OCI-LY7 (cell line): Measurements from ENCODE around the gene LRBA. TPM values are rescaled to one million over a fixed set of nuclear protein-coding genes. Genes with fewer than 3 reads are reported as not detected.

Experiments
- BruUV-seq: library from RNA; stranded (reverse); fragments of 400-500 nt; replicated peaks from 2 replicates; lab custom pipeline; 2021; lab: Mats Ljungman, UMichigan
- CTCF ChIA-PET: fragments of 300-600 bp; sonication (Branson Sonifier 250); formaldehyde crosslinking; loops from one replicate; lab custom pipeline; 2022; ENCODE audit warnings: antibody characterized with exemption; ENCODE audit not compliant: unreplicated experiment; lab: Charles Lee
- POLR2A ChIA-PET: fragments of 300-600 bp; sonication (Branson Sonifier 250); formaldehyde crosslinking; loops from one replicate; lab custom pipeline; 2022; ENCODE audit warnings: antibody characterized with exemption; lab: Charles Lee
- DNase-seq: peaks from one replicate; pipeline ENCODE4 v3.0.0-alpha.2; 2015; ENCODE audit warnings: low spot score
- H2AFZ ChIP-seq: fragments of 200-600 bp; sonication (generic), shearing (Covaris generic); 2 replicates; pipeline ENCODE4 v1.6.1; 2014; ENCODE audit warnings: mild to moderate bottlenecking, antibody characterized with exemption, low read length, moderate library complexity
- H3K27ac ChIP-seq: fragments of 200-600 bp; sonication (generic); 2 replicates; pipeline ENCODE4 v1.5.1; 2014; ENCODE audit warnings: mixed run types, low read depth, mild to moderate bottlenecking, moderate library complexity, low read length, inconsistent platforms; ENCODE audit not compliant: poor library complexity, severe bottlenecking
- H3K36me3 ChIP-seq: fragments of 200-600 bp; sonication (generic); 2 replicates; pipeline ENCODE4 v1.6.1; 2014; ENCODE audit warnings: mild to moderate bottlenecking, antibody characterized with exemption, low read length, moderate library complexity, mixed read lengths; ENCODE audit not compliant: insufficient read depth
- H3K4me1 ChIP-seq: fragments of 200-600 bp; sonication (generic); 2 replicates; pipeline ENCODE4 v1.5.1; 2014; ENCODE audit warnings: mild to moderate bottlenecking, low read length; ENCODE audit not compliant: insufficient read depth, poor library complexity, severe bottlenecking
- H3K4me2 ChIP-seq: fragments of 200-600 bp; sonication (generic); 2 replicates; pipeline ENCODE4 v1.6.1; 2014; ENCODE audit warnings: mild to moderate bottlenecking, low read length
- H3K4me3 ChIP-seq: fragments of 200-600 bp; sonication (generic); 2 replicates; pipeline ENCODE4 v1.5.1; 2014; ENCODE audit warnings: mild to moderate bottlenecking, low read depth, low read length; ENCODE audit not compliant: poor library complexity, severe bottlenecking
- H3K79me2 ChIP-seq: fragments of 200-600 bp; sonication (generic); 2 replicates; pipeline ENCODE4 v1.6.1; 2016; ENCODE audit warnings: low read depth, mild to moderate bottlenecking, low read length, moderate library complexity, mixed read lengths; ENCODE audit not compliant: insufficient read depth
- H3K9me2 ChIP-seq: fragments of 200-600 bp; sonication (generic); 2 replicates; pipeline ENCODE4 v1.6.1; 2016; ENCODE audit warnings: mild to moderate bottlenecking, low read length, mixed read lengths; ENCODE audit not compliant: insufficient read depth
- H3K9me3 ChIP-seq: fragments of 200-600 bp; sonication (generic); 2 replicates; pipeline ENCODE4 v1.6.1; 2014; ENCODE audit warnings: mild to moderate bottlenecking, mixed run types, low read length, mixed read lengths
- H4K20me1 ChIP-seq: fragments of 200-600 bp; sonication (generic); 2 replicates; pipeline ENCODE4 v1.6.1; 2014; ENCODE audit warnings: mild to moderate bottlenecking, antibody characterized with exemption, low read length, moderate library complexity, mixed read lengths; ENCODE audit not compliant: insufficient read depth
- CTCF ChIP-seq: fragments of 200-600 bp; sonication (generic); conservative IDR thresholded peaks from 2 replicates; pipeline ENCODE4 v1.5.1; 2014; ENCODE audit warnings: mild to moderate bottlenecking, antibody characterized with exemption, low read length, moderate library complexity, mixed read lengths
- EZH2phosphoT487 ChIP-seq: fragments of 200-600 bp; sonication (generic); IDR thresholded peaks from 2 replicates; pipeline ENCODE4 v1.6.1; 2018; ENCODE audit warnings: low read depth, borderline replicate concordance, mild to moderate bottlenecking, mixed run types, antibody characterized with exemption, low read length, moderate library complexity, mixed read lengths
- intact Hi-C: fragments of 100-400 bp; cut with micrococcal nuclease; formaldehyde crosslinking; loops from one replicate; pipeline ENCODE4 v1.10.0; 2022; ENCODE audit not compliant: unreplicated experiment
- total RNA-seq, 2 experiments: library from RNA; depleted of rRNA in 1 of 2; stranded (reverse); fragments of >200 nt in 1 of 2; shearing (Covaris generic) in 1 of 2; gene quantifications; 2 replicates each; pipeline ENCODE4 v1.2.3, GENCODE V29; 2014 to 2022

Gene LRBA
- total RNA-seq, 2 experiments from 2014 or later = 60.4 to 66.7 TPM

GRCh38 chr4:150250293-150250997 lies 764.6 kb downstream of the LRBA start:
- no peak overlapping the region for H2AFZ ChIP-seq
- H3K4me2 ChIP-seq = no peak overlapping the region
- no peaks in the 10 kb centered on the region for H3K9me3 ChIP-seq
- ChIA-PET POLR2A (no interaction called here), CTCF (no interaction called here)
- no peak for DNase-seq
- no peaks in the 10 kb centered on the region for H3K9me2 ChIP-seq
- H3K4me1 ChIP-seq = no peaks in the 10 kb centered on the region
- H4K20me1 ChIP-seq = no peaks in the 10 kb centered on the region
- no peak overlapping the region for H3K27ac ChIP-seq
- BruUV-seq = no TSS peak
- TF ChIP-seq CTCF (no peak), EZH2phosphoT487 (no peak)
- H3K4me3 ChIP-seq = no peak overlapping the region
- H3K79me2 ChIP-seq = no peaks in the 10 kb centered on the region
- no peaks in the 10 kb centered on the region for H3K36me3 ChIP-seq
- intact Hi-C loops = no loop called here

- Histone ChIP-seq H3K4me2 (no peak overlapping the region), H3K27ac (no peak overlapping the region), H3K4me3 (no peak overlapping the region), H3K9me2 (no peaks in the 10 kb centered on the region), H3K79me2 (no peaks in the 10 kb centered on the region), H3K4me1 (no peaks in the 10 kb centered on the region), H2AFZ (no peak overlapping the region), H4K20me1 (no peaks in the 10 kb centered on the region), H3K36me3 (no peaks in the 10 kb centered on the region), H3K9me3 (no peaks in the 10 kb centered on the region)
- CTCF ChIA-PET = no interaction called here
- intact Hi-C loops = no loop called here
- BruUV-seq = no TSS peak
- DNase-seq = no peak
- POLR2A ChIA-PET = no interaction called here
- TF ChIP-seq CTCF (no peak), EZH2phosphoT487 (no peak)
Observed at GRCh38 chr4:150248181-150248580, 766.9 kb downstream of the LRBA start.

GRCh38 chr4:150247184-150247583 lies 767.9 kb downstream of the LRBA start:
- no peaks in the 10 kb centered on the region for H3K9me3 ChIP-seq
- no peaks in the 10 kb centered on the region for H3K36me3 ChIP-seq
- BruUV-seq = no TSS peak
- CTCF ChIA-PET = no interaction called here
- no peak for TF ChIP-seq CTCF
- no peak for TF ChIP-seq EZH2phosphoT487
- no peak overlapping the region for H2AFZ ChIP-seq
- H3K4me3 ChIP-seq = no peak overlapping the region
- H3K27ac ChIP-seq = no peak overlapping the region
- DNase-seq = no peak
- no peak overlapping the region for H3K4me2 ChIP-seq
- H3K4me1 ChIP-seq = no peaks in the 10 kb centered on the region
- intact Hi-C loops = no loop called here
- no peaks in the 10 kb centered on the region for H4K20me1 ChIP-seq
- no peaks in the 10 kb centered on the region for H3K79me2 ChIP-seq
- no peaks in the 10 kb centered on the region for H3K9me2 ChIP-seq
- POLR2A ChIA-PET = no interaction called here
